ENCODE measurements around the gene KIF13A.
"Not testable (repeated sequence)": the region's sequence is repeated elsewhere in the genome, so short reads cannot be mapped to it uniquely, and the experiment has no call there.

The KIF13A gene

DNA sequence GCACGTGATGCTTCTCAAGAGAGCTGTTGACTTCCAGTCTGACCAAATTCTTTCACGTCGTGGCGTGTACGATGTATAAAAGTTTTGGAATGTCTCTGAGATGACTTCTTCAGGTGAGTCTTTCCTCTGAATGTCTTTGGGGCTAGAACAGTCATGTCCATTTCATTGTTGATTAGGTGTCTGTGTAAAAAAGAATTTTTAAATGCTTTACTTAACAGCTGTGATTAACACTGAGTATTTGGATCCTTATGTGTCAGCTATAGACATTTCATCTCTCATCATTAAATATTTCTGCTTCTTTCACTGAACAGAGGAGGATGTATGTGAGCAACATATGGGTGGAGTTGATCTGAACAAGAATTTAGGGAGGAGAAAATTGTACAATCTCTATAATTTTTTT, 29.3 kb upstream of the KIF13A start:
- no peak for TF ChIP-seq CTCF (IDR thresholded peaks at IDR 0.05; ENCODE audit: low read depth, low read length)
- H3K4me3 ChIP-seq (ENCODE audit: low read depth, low read length): no peak overlapping the region

- no peak overlapping the region for H3K4me3 ChIP-seq (ENCODE audit: low read depth, low read length)
- no peak for TF ChIP-seq CTCF (IDR thresholded peaks at IDR 0.05; ENCODE audit: low read depth, low read length)
Measured at GRCh38 chr6:18016133-18016532, 28.7 kb upstream of the KIF13A start.

DNA sequence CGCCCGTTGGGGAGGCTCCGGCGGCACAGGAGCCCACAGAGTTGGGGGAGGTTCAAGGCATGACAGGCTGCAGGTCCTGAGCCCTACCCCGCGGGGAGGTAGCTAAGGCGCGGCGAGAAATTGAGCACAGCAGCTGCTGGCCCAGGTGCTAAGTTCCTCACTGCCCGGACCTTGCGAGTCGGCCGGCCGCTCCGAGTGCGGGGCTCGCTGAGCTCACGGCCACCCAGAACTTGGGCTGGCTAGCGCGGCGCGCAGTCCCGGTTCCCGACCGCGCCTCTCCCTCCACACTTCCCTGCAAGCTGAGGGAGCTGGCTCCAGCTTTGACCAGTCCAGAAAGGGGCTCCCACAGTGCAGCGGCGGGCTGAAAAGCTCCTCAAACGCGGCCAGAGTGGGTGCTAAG, 23.9 kb upstream of the KIF13A start:
- H3K4me3 ChIP-seq (ENCODE audit: low read depth, low read length): no peak overlapping the region
- TF ChIP-seq CTCF (IDR thresholded peaks at IDR 0.05; ENCODE audit: low read depth, low read length): no peak

GRCh38 chr6:18010540-18010939, 23.1 kb upstream of the KIF13A start:
- H3K4me3 ChIP-seq (ENCODE audit: low read depth, low read length): not testable (repeated sequence)

DNA sequence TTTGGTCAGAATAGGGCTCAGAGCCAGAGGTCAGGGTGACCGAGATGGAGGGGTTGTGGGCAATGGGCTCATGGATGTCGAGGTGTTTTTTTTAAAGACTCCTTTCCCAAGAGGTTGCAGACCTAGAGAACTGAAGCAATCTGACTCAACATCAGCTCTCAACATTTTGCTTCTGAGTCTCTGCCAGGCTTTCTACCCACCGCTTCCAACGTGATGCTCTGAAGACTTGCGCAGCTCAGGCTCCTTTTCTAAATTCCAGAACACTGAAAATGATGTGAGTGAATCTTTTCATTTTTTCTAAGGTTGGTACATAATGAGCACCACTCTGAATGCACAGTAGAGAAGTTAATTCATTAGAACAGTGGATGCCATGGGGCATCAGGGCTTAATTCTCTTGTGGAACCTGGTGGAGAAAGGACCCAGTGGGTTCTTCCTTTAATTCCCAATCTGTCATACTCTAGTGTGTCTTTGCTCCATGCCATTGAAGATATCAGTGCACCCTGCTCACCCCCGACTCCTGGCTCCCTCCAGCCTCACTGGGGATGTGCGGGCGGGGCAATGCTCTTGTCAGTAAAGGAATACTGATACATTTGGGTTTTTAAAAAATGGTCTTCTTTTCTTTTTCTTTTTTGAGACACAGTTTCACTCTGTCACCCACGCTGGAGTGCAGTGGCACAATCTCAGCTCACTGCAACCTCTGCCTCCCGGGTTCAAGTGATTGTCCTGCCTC, 17.0 kb upstream of the KIF13A start:
- TF ChIP-seq CTCF (IDR thresholded peaks at IDR 0.05; ENCODE audit: low read depth, low read length): no peak
- H3K4me3 ChIP-seq (ENCODE audit: low read depth, low read length): no peak overlapping the region

GRCh38 chr6:17999425-17999824, 12.0 kb upstream of the KIF13A start:
- no peak overlapping the region for H3K4me3 ChIP-seq (ENCODE audit: low read depth, low read length)
- no peak for TF ChIP-seq CTCF (IDR thresholded peaks at IDR 0.05; ENCODE audit: low read depth, low read length)

- TF ChIP-seq CTCF (IDR thresholded peaks at IDR 0.05; ENCODE audit: low read depth, low read length): no peak
- no peak overlapping the region for H3K4me3 ChIP-seq (ENCODE audit: low read depth, low read length)
Measured at GRCh38 chr6:17998442-17998841, 11.0 kb upstream of the KIF13A start.

DNA sequence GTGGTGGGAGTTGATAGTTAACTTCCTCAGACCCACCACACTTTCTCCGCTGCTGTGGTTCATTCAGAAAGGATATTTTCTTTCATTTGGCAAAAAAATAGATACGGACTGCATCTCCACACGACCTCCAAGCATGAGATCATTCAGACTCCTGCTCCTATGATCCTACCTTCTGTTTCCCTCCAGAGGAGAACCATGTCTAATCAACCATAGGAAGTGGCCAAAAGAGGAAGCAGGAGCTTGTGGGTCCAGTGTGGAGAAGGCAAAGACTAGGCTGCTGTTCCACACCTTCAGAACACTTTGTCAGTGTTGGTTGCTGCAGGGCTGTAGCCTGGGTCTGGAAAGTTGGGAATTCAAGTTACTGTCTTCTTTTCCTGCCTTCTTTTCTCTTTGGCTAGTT, 10.6 kb upstream of the KIF13A start:
- no peak for TF ChIP-seq CTCF (IDR thresholded peaks at IDR 0.05; ENCODE audit: low read depth, low read length)
- H3K4me3 ChIP-seq (ENCODE audit: low read depth, low read length): no peak overlapping the region

All from WI38 (cell line).